ENCODE results near the gene KCNS3. TPM values are rescaled to one million over a fixed set of nuclear protein-coding genes. Genes with fewer than 3 reads are reported as not detected.

Gene KCNS3, protein sequence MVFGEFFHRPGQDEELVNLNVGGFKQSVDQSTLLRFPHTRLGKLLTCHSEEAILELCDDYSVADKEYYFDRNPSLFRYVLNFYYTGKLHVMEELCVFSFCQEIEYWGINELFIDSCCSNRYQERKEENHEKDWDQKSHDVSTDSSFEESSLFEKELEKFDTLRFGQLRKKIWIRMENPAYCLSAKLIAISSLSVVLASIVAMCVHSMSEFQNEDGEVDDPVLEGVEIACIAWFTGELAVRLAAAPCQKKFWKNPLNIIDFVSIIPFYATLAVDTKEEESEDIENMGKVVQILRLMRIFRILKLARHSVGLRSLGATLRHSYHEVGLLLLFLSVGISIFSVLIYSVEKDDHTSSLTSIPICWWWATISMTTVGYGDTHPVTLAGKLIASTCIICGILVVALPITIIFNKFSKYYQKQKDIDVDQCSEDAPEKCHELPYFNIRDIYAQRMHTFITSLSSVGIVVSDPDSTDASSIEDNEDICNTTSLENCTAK
- total RNA-seq = 1 to 10 TPM; 2.2 to 5.9 (median 4.6) TPM

DNA sequence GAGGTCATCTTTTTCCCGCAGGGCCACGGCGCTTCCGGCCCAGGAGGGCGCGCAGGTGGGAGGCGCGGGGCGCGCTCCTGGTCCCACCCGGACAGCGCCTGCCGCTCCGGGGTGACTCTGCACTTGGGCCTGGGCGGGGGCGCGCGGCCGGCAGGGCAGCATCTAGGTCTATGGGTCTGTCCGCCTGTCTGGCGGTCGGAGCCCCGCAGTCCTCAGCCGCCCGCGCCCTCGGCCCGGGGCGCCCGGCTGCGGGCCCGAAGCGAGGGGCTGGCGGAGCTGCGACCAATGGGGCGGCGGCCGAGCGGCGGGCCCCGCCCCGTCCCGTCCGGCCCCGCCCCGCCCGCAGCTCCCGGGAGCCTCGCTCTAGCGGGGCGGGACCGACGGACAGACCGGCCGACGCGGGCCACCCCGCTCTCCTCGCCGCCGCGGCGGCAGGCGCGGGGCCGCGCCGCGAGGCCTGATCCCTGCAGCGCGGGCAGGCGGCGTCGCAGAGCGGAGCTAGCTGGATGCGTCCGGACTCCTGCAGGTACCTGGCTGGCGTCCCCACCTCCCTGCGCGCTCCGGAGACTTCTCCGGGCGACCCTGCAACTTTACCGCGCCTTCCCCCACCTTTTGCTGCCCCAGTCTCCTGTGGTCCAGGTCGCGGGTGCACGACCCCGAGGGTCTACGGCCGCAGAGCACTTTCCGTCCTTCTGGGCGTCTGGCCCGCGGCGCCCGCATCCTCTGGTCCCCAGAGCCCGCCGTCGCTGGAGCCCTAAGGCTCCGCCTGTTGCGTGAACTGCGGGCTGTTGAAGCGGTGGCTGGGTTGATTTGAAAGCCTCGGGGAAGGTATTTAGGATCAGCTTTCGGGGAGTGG, at the start of gene KCNS3:
KCNS3 (plus strand) TSS at position 387 of the 856 bp plus-strand sequence. CDS start 52,342 bp downstream, outside the sequence.
- TF ChIP-seq, protein P1, sequence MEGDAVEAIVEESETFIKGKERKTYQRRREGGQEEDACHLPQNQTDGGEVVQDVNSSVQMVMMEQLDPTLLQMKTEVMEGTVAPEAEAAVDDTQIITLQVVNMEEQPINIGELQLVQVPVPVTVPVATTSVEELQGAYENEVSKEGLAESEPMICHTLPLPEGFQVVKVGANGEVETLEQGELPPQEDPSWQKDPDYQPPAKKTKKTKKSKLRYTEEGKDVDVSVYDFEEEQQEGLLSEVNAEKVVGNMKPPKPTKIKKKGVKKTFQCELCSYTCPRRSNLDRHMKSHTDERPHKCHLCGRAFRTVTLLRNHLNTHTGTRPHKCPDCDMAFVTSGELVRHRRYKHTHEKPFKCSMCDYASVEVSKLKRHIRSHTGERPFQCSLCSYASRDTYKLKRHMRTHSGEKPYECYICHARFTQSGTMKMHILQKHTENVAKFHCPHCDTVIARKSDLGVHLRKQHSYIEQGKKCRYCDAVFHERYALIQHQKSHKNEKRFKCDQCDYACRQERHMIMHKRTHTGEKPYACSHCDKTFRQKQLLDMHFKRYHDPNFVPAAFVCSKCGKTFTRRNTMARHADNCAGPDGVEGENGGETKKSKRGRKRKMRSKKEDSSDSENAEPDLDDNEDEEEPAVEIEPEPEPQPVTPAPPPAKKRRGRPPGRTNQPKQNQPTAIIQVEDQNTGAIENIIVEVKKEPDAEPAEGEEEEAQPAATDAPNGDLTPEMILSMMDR (IDR thresholded peaks at IDR 0.05; ENCODE audit: low read depth) = no peak

DNA sequence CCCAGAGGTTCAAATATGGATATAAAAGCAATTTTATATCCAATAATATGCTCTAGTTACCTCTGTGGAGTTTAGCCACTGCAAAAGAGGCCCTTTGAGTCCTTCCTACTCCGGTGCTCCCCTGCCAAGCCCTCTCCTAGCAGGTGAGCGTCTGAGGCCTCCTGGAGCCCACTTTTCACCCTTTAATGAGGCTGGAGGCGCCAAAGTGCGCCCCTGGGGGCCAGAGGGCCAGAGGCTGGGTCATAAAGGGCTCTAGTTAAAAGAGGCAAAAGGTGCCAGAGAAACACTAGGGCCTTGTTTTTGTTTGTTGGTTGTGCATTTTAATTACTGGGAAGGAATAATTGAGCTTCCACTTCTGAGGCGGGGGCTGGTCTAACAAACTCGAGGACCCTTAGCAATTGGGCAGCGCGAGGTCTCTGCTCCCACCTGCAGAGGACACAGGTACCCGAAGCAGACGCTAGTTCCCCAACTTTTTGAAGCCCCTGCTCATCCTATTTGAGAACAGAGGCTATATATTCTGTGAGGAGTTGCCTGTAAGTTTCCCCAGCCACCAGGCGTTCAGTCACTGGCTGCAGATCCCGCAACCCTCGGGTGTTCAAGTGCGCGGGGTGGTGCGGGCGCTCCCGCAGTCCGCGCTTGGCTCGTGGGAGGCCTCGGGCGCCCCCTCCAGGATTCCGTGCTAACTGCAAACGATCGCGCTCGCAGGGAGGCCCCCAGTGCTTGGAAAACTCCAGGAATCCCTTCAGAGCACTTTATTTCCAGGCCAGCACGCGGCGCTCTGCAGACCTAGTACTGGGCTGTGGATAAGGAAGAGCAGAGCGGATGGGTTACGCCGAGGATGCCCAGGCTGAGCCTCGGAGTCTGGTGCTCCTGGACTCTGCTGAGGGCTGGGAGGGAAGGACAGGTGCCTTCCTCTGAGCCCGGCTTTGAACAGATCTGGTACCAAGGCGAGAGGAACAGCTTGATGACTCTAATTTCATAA, 48.1 kb upstream of the KCNS3 start:
- TF ChIP-seq, protein P1 (IDR thresholded peaks at IDR 0.05; ENCODE audit: low read depth) = no peak

DNA sequence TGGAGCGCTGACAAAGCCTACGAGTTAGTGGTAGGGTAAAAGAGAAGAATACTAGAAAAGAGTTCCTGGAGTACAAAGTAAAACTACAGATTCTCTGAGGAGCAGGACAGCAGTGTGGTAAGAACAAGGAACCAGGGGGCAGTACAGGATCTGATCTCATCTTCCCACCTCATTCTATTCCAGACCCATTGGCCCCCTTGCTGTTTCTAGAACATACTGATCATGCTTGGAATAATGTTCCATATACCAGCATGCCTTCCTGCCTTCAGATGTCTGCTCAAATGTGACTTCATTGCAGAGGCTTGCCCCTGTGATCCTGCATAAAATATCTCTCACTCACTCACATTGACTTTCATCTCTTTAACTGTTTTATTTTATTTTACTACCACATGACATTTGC, 43.0 kb upstream of the KCNS3 start:
- TF ChIP-seq, protein P1 (IDR thresholded peaks at IDR 0.05; ENCODE audit: low read depth) = no peak

DNA sequence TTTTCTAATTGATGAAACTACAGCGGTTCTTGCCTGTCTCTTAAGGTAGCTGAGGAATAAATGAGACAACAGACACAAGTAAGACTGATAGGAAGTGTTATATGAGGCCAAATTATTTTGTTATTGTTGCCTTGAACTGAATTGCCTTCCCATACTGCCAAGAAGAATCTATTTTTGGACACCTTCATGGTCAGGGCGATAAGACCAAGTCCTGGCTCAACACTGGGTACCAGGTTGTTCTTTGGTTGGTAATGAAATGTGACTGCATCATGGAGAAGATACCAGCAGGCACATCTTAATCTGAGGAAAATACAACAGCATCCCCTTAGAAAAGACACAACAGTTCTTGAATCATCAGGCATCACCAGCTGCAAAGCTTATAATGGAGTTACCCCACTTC, 38.5 kb upstream of the KCNS3 start:
- TF ChIP-seq, protein P1 (IDR thresholded peaks at IDR 0.05; ENCODE audit: low read depth) = no peak

DNA sequence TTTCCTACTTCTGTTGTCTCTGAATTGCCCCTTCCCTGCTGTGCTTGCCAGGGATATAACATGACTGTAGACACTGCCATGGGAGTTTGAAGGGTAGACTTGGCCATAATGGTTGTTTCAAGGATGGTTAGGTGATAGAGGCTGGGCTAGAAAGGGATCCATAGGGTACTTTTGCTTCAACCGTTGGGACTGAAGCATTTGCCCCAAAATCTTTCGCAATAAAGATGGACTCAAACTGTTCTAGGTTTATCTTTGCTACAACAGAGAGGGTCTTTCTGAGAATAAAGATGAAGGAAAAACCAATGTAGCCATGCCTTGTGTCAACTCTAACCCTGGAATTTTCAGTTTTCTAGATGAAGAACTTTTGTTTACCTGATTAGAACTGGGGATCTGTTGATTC, 35.0 kb upstream of the KCNS3 start:
- TF ChIP-seq, protein P1 (IDR thresholded peaks at IDR 0.05; ENCODE audit: low read depth) = no peak

DNA sequence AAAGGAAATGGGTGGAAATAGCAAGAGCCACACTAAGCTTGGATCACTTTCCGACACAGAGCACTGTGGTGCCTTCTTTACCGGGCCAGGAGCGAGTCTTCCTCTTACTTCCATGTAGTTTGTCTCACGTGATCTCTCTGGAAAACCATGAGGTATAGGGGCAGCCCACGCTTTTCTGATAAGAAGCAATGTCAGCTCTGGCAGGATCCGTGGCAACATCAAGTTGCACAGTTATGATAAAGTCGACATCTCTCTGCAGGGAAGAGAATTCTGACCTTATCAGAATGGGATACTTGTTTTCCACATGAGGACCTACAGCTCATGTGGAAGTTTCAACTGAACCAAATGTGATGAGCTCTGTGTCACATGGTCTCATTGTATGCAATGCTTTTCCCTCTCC, 32.7 kb upstream of the KCNS3 start:
- TF ChIP-seq, protein P1 (IDR thresholded peaks at IDR 0.05; ENCODE audit: low read depth) = no peak

Measured in subcutaneous adipose tissue (tissue), 4 donors.